ENCODE data around the gene PCA3. TPM values are rescaled to one million over a fixed set of nuclear protein-coding genes. Genes with fewer than 3 reads are reported as not detected.

The PCA3 gene
- total and polyA plus RNA-seq, 9 of the 15 experiments (the other 6 are each of a cell fraction or from before 2014, with no cell fraction given): not detected

DNA sequence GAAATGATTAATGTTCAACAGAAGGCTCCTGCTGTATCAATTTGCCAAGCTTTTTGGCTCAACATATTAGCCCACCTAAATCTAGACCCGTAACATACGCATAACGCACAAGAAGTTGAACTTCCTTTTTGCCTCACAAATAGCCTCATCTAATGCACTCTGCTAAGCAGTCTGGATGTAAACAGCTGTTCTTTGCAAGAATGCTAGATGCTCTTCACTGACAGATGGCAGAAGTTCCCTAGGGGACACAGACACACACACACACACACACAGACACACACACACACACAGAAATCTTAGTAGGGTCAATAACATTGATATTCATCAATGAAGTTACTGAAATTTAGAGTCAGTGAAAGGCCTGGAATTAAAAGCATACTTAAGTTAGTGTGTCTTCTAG, 13.2 kb upstream of the PCA3 start:
- POLR2A ChIA-PET: no interaction called here
- in situ Hi-C loops (cut with MboI): no loop called here
- ATAC-seq (no peak), FAIRE-seq (no peak), DNase-seq (ENCODE audit: extremely low read depth in 1 of 4, low spot score in 3 of 4) (no peak)
- Histone ChIP-seq H3K4me3 (no peak overlapping the region), H3K27me3 (ENCODE audit: control insufficient read depth in 2 of 2, insufficient read depth in 2 of 2, low read length in 2 of 2) (no peaks in the 10 kb centered on the region; a peak in 1 of 5 replicates), H3K9ac (ENCODE audit: insufficient read depth in 1 of 2, low read depth in 2 of 2, low read length in 2 of 2) (no peak overlapping the region), H3K9me1 (ENCODE audit: control insufficient read depth, insufficient read depth, low read length) (no peaks in the 10 kb centered on the region), H3K4me2 (ENCODE audit: insufficient read depth, low read length) (no peak overlapping the region), H3K36me3 (ENCODE audit: control insufficient read depth, insufficient read depth, low read length) (no peaks in the 10 kb centered on the region), H3K9me3 (replicated peaks; ENCODE audit: control insufficient read depth, insufficient read depth, low read depth, low read length) (no peaks in the 10 kb centered on the region), H3K4me1 (replicated peaks in 1 of 2; ENCODE audit: control insufficient read depth in 2 of 2, insufficient read depth in 2 of 2, low read length in 2 of 2) (no peaks in the 10 kb centered on the region; a peak in 1 of 5 replicates), H3K27ac (ENCODE audit: extremely low read depth, low read depth, low read length) (no peak overlapping the region), H3K79me2 (ENCODE audit: control insufficient read depth, insufficient read depth, low read length) (no peaks in the 10 kb centered on the region), H4K20me1 (replicated peaks; ENCODE audit: control insufficient read depth, insufficient read depth, low read length) (no peaks in the 10 kb centered on the region), H2AFZ (ENCODE audit: low read depth, low read length) (no peak overlapping the region)
- TF ChIP-seq NR2C1 (IDR thresholded peaks at IDR 0.05): no peak
- TF ChIP-seq NR2C1 (tag; IDR thresholded peaks at IDR 0.05): no peak
- no peak for TF ChIP-seq NONO (IDR thresholded peaks at IDR 0.05; ENCODE audit: low read depth in 2 of 2, low read length in 1 of 2)
- TF ChIP-seq, protein P1, sequence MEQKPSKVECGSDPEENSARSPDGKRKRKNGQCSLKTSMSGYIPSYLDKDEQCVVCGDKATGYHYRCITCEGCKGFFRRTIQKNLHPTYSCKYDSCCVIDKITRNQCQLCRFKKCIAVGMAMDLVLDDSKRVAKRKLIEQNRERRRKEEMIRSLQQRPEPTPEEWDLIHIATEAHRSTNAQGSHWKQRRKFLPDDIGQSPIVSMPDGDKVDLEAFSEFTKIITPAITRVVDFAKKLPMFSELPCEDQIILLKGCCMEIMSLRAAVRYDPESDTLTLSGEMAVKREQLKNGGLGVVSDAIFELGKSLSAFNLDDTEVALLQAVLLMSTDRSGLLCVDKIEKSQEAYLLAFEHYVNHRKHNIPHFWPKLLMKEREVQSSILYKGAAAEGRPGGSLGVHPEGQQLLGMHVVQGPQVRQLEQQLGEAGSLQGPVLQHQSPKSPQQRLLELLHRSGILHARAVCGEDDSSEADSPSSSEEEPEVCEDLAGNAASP (IDR thresholded peaks at IDR 0.05): no peak
- TF ChIP-seq BCOR (IDR thresholded peaks at IDR 0.05): no peak
- TF ChIP-seq HMG20A (CRISPR knock-in tag; conservative IDR thresholded peaks at IDR 0.05): no peak
- TF ChIP-seq ZC3H4 (CRISPR knock-in tag; IDR thresholded peaks at IDR 0.05; ENCODE audit: borderline replicate concordance): no peak
- no TSS peak for BruUV-seq (replicated peaks)
- CTCF ChIA-PET (ENCODE audit: low intra/inter-chr PET ratio): no interaction called here
- 14% methylated on average over 3 of the region's 3 CpGs for WGBS (ENCODE audit: insufficient coverage, low coverage, missing lambda C conversion rate)
- intact Hi-C loops (cut with micrococcal nuclease): no loop called here
